Osteoblast (primary cell): ENCODE measurements around the gene PPFIA2. TPM values are rescaled to one million over a fixed set of nuclear protein-coding genes. Genes with fewer than 3 reads are reported as not detected.

ENCODE experiments used
- DNase-seq: peaks from one replicate; pipeline ENCODE4 v3.0.0; 2011; ENCODE audit warnings: low spot score, mixed read lengths; ENCODE audit not compliant: insufficient read length; ENCODE audit errors: missing footprints
- H2AFZ ChIP-seq: 2 replicates; pipeline ENCODE4 v1.6.0; 2011; ENCODE audit warnings: mild to moderate bottlenecking, low read length
- H3K27ac ChIP-seq: 2 replicates; pipeline ENCODE4 v1.5.1; 2011; ENCODE audit warnings: mild to moderate bottlenecking, low read depth, low read length, moderate library complexity
- H3K27me3 ChIP-seq: 2 replicates; pipeline ENCODE4 v1.6.0; 2012; ENCODE audit warnings: mild to moderate bottlenecking, control low read depth, inconsistent platforms, low read length, moderate library complexity; ENCODE audit not compliant: insufficient read depth
- H3K36me3 ChIP-seq: 2 replicates; pipeline ENCODE4 v1.5.1; 2011; ENCODE audit warnings: mild to moderate bottlenecking, low read length, control low read depth, moderate library complexity; ENCODE audit not compliant: insufficient read depth
- H3K4me1 ChIP-seq: 2 replicates; pipeline ENCODE4 v1.5.1; 2011; ENCODE audit warnings: mild to moderate bottlenecking, low read length, control low read depth, moderate library complexity; ENCODE audit not compliant: insufficient read depth
- H3K4me2 ChIP-seq: 2 replicates; pipeline ENCODE4 v1.6.0; 2011; ENCODE audit warnings: mild to moderate bottlenecking, low read length; ENCODE audit not compliant: insufficient read depth
- H3K4me3 ChIP-seq: fragments of 200-600 bp; sonication (generic); 3 replicates; pipeline ENCODE4 v1.5.1; 2012; ENCODE audit warnings: mild to moderate bottlenecking, low read length, inconsistent platforms; ENCODE audit not compliant: insufficient read depth
- H3K79me2 ChIP-seq: 2 replicates; pipeline ENCODE4 v1.6.0; 2012; ENCODE audit warnings: mild to moderate bottlenecking, low read length, control low read depth, inconsistent platforms; ENCODE audit not compliant: insufficient read depth
- H3K9me3 ChIP-seq: 2 replicates; pipeline ENCODE4 v1.5.1; 2011; ENCODE audit warnings: low read depth, low read length, control low read depth
- H4K20me1 ChIP-seq: 2 replicates; pipeline ENCODE4 v1.6.0; 2012; ENCODE audit warnings: mild to moderate bottlenecking, low read length, control low read depth; ENCODE audit not compliant: insufficient read depth
- total RNA-seq: library from RNA; depleted of rRNA; stranded (reverse); fragments of >200 nt; gene quantifications from 2 replicates; pipeline ENCODE4 v1.2.3, GENCODE V29; 2012
- TF ChIP-seq, protein P1 (sequence below): IDR thresholded peaks from 2 replicates; pipeline ENCODE4 v1.5.1; 2011; ENCODE audit warnings: mild to moderate bottlenecking, low read depth, low read length, moderate library complexity; ENCODE audit errors: extremely low read depth

Gene PPFIA2
- total RNA-seq, 1 donor, result 3.3 TPM

DNA sequence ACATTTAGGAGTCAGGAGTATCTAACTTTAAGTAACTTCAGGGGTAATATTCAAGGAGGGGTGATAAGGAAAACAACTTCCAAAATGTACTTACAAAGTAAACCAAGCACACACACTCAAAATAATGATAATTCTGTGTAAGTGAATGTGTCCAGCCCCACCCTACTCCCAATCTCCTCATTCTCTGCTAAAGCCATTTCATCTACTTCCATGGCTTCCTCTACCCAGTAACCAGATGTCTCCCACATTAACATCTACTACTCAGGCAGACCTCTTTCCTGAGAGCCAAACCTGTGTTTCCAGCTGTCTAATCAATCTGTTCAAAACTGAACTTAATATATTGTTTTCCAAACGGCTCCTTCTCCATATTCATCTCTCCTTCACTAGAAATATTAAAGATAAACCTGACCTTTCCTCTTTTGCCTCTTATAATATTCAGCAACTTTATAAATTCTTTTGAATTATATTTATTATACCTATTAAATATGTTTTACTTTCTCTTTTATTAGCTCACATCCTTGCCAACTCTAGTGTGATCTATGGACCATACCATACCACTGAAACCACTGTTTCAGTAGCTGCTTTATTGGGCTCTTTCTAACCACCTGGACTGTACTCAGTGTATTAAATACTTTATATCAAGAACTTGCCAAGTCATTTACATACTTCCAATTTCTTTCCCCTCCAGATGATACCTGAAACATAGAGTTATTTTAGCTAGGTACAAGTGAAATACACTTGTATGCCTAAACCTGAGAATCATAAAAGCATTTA is 170.7 kb downstream of the PPFIA2 start:
- Histone ChIP-seq H3K4me3 (no peak overlapping the region), H3K36me3 (no peaks in the 10 kb centered on the region), H3K9me3 (no peaks in the 10 kb centered on the region), H3K27ac (no peak overlapping the region), H3K4me2 (no peak overlapping the region), H3K27me3 (no peaks in the 10 kb centered on the region), H3K79me2 (no peaks in the 10 kb centered on the region), H2AFZ (no peak overlapping the region), H3K4me1 (no peaks in the 10 kb centered on the region), H4K20me1 (no peaks in the 10 kb centered on the region)
- DNase-seq, result no peak
- TF ChIP-seq, protein P1, sequence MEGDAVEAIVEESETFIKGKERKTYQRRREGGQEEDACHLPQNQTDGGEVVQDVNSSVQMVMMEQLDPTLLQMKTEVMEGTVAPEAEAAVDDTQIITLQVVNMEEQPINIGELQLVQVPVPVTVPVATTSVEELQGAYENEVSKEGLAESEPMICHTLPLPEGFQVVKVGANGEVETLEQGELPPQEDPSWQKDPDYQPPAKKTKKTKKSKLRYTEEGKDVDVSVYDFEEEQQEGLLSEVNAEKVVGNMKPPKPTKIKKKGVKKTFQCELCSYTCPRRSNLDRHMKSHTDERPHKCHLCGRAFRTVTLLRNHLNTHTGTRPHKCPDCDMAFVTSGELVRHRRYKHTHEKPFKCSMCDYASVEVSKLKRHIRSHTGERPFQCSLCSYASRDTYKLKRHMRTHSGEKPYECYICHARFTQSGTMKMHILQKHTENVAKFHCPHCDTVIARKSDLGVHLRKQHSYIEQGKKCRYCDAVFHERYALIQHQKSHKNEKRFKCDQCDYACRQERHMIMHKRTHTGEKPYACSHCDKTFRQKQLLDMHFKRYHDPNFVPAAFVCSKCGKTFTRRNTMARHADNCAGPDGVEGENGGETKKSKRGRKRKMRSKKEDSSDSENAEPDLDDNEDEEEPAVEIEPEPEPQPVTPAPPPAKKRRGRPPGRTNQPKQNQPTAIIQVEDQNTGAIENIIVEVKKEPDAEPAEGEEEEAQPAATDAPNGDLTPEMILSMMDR, result no peak

DNA sequence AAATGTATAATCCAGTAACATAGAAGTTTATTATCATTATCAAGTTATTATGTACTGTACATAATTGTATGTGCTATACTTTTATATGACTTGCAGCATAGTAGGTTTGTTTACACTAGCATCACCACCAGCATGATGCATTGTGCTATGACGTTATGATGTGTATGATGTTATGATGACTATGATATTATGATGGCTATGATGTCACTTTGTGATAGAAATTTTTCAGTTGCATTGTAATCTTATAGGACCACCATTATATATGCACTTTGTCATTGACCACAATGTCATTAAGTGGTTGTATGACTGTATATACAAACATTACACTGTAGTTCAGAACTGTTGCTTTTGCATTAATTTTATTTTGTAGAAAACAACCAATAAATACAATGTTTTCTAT is 173.4 kb downstream of the PPFIA2 start:
- Histone ChIP-seq H3K4me2 (no peak overlapping the region), H3K4me1 (no peaks in the 10 kb centered on the region), H2AFZ (no peak overlapping the region), H3K27ac (no peak overlapping the region), H3K36me3 (no peaks in the 10 kb centered on the region), H3K79me2 (no peaks in the 10 kb centered on the region), H3K9me3 (no peaks in the 10 kb centered on the region), H3K4me3 (no peak overlapping the region), H3K27me3 (no peaks in the 10 kb centered on the region), H4K20me1 (no peaks in the 10 kb centered on the region)
- DNase-seq, result no peak
- TF ChIP-seq, protein P1, result no peak

DNA sequence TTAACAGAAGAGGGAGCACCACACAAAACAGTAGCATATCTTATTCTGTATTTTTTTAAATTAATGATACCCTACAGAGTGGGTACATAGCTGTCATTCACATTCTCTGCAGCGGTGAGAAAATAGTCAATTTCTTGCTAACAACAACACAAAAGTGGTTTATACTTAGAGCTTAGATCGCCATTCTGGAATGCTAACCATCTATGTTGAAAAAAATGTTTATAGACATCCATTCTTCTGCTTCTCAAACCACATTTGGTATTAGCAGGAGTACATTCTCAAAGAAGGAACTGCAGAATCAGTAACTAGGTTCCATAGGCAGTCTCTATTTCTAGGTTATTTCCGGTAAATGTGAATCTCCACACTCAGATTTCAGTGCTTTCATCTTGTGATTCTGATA is 185.9 kb downstream of the PPFIA2 start:
- Histone ChIP-seq H4K20me1 (no peaks in the 10 kb centered on the region), H3K27ac (no peak overlapping the region), H3K4me3 (no peak overlapping the region), H3K27me3 (no peaks in the 10 kb centered on the region), H3K9me3 (no peaks in the 10 kb centered on the region), H3K4me2 (no peak overlapping the region), H3K4me1 (no peaks in the 10 kb centered on the region), H3K36me3 (no peaks in the 10 kb centered on the region), H2AFZ (no peak overlapping the region), H3K79me2 (no peaks in the 10 kb centered on the region)
- DNase-seq, result no peak
- TF ChIP-seq, protein P1, result no peak

DNA sequence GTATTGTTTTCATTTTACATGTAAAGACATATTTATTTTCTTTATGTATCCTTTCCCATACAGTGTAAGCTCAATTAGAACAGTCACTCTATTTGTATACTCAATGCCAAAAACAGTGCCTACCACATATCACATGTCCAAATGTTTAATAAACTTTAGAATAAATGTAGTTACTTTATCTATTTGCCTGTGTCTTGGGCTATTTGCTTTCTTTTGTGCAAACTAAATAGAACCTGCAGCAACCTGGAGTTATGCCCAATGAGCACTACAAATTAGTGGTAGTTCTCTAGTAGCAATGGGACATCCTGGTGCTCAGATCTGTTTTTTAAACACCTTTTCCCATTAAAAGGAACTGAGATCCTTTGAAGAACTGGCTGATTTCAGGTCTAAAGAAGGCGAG is 186.7 kb downstream of the PPFIA2 start:
- Histone ChIP-seq H3K4me3 (no peak overlapping the region), H3K4me2 (no peak overlapping the region), H3K27ac (no peak overlapping the region), H3K4me1 (no peaks in the 10 kb centered on the region), H3K27me3 (no peaks in the 10 kb centered on the region), H2AFZ (no peak overlapping the region), H3K9me3 (no peaks in the 10 kb centered on the region), H3K79me2 (no peaks in the 10 kb centered on the region), H3K36me3 (no peaks in the 10 kb centered on the region), H4K20me1 (no peaks in the 10 kb centered on the region)
- TF ChIP-seq, protein P1, result no peak
- no peak for DNase-seq
